Ovary (tissue), 3 donors: ENCODE results near the gene BFSP2.

ENCODE experiments used
- POLR2A ChIP-seq: fragments of 450-650 bp; IDR thresholded peaks from one replicate; pipeline ENCODE4 v1.6.1; 2017; ENCODE audit warnings: antibody characterized with exemption, mild to moderate bottlenecking, moderate library complexity
- TF ChIP-seq, protein P1 (sequence below), 3 donors: fragments of 450-650 bp in 2 of 3; fragments of 200-600 bp in 1 of 3; IDR thresholded peaks; one replicate each; pipeline versions ENCODE4 v1.5.1 to v1.8.0; 2016 to 2022; ENCODE audit warnings: antibody characterized with exemption in 3 of 3, mild to moderate bottlenecking in 1 of 3
- donor health status: DM: no; HTN: no; CAD: no.

DNA sequence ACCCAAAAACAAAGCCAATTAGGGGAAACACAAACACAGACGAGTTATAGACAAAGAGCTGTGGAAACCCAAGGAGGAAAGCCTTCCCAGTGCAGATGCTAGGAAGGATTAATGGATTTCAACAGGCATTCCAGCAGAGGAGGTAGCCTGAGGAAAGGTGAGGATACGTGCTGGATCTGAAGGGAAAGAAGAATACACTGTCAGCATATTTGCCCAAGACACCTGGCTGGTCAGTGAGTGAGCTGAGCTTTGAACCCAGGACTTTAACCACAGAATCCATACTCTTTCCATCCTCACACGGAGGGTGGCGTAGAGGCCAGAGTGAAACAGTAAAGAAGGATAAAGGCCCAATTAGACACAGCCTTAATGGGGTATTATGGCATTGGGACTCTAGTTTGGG, 9.1 kb upstream of the BFSP2 start:
- TF ChIP-seq, protein P1, sequence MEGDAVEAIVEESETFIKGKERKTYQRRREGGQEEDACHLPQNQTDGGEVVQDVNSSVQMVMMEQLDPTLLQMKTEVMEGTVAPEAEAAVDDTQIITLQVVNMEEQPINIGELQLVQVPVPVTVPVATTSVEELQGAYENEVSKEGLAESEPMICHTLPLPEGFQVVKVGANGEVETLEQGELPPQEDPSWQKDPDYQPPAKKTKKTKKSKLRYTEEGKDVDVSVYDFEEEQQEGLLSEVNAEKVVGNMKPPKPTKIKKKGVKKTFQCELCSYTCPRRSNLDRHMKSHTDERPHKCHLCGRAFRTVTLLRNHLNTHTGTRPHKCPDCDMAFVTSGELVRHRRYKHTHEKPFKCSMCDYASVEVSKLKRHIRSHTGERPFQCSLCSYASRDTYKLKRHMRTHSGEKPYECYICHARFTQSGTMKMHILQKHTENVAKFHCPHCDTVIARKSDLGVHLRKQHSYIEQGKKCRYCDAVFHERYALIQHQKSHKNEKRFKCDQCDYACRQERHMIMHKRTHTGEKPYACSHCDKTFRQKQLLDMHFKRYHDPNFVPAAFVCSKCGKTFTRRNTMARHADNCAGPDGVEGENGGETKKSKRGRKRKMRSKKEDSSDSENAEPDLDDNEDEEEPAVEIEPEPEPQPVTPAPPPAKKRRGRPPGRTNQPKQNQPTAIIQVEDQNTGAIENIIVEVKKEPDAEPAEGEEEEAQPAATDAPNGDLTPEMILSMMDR (IDR thresholded peaks at IDR 0.05) = no peak
- no peak for TF ChIP-seq POLR2A
